Measurements from ENCODE around the gene QRICH2. TPM values are rescaled to one million over a fixed set of nuclear protein-coding genes. Genes with fewer than 3 reads are reported as not detected.

Gene QRICH2
- total and polyA plus RNA-seq, 10 of the 15 experiments (the other 5 are each of a cell fraction or from before 2014, with no cell fraction given) = 0.04 to 0.72 (median 0.25) TPM

DNA sequence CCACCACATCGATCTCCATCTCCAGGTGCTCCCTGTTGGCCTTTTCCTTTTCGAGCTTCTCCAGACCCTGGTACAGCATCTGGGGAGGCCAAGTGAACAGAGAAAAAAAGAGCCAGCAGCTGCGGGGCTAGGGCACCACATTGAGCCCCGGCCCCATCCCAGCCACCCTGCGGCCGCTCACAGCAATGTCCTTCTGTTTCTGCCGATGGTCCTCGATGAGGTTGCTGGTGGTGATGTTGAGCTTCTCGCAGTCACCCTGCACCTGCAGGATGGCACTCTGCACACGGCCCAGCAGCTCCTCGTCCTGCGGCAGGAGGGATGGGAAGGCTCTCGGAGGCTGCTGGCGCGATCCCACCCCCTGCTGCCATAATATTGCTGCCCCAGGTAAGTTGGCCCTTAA lies 27.4 kb downstream of the QRICH2 start:
- Histone ChIP-seq H3K4me2 (ENCODE audit: control insufficient read depth, insufficient read depth) (no peak overlapping the region), H3K27ac (ENCODE audit: control insufficient read depth, insufficient read depth) (no peak overlapping the region), H3K4me1 (ENCODE audit: control insufficient read depth, insufficient read depth, low read length) (no peaks in the 10 kb centered on the region), H4K20me1 (ENCODE audit: control insufficient read depth, insufficient read depth) (no peaks in the 10 kb centered on the region), H2AFZ (ENCODE audit: control insufficient read depth, low read depth, low read length) (no peak overlapping the region), H3K4me3 (no peak overlapping the region), H3K9me3 (replicated peaks; ENCODE audit: control insufficient read depth, insufficient read depth, low read length) (no peaks in the 10 kb centered on the region), H3K36me3 (ENCODE audit: control insufficient read depth in 2 of 2, insufficient read depth in 2 of 2, low read length in 1 of 2) (no peaks in the 10 kb centered on the region), H3K9ac (ENCODE audit: control insufficient read depth, insufficient read depth, low read length) (no peak overlapping the region), H3K79me2 (ENCODE audit: control insufficient read depth, insufficient read depth, low read length) (no peaks in the 10 kb centered on the region), H3K27me3 (replicated peaks in 1 of 2; ENCODE audit: control insufficient read depth in 2 of 2, insufficient read depth in 2 of 2, low read length in 1 of 2) (no peaks in the 10 kb centered on the region)
- DNase-seq (ENCODE audit: low read depth, low spot score) = no peak
- CTCF ChIA-PET = interaction anchor here (0.6 to 7.4 kb wide), 15 partner anchors 8 to 267 kb away, joined by 3 to 316 read pairs (median 13); partner anchors contain the start of gene EXOC7
- RAD21 ChIA-PET (ENCODE audit: unreplicated experiment) = interaction anchor here (1.0 to 6.0 kb wide), 9 partner anchors 13 to 266 kb away, joined by 3 to 149 read pairs (median 18); no protein-coding TSS in a partner anchor
- intact Hi-C loops (cut with micrococcal nuclease; ENCODE audit: unreplicated experiment) = no loop called here
- in situ Hi-C loops (cut with MboI) = loop anchor here (5.0 kb wide), 1 partner anchor 158 kb away; no protein-coding TSS in a partner anchor
- SMC1A ChIA-PET (ENCODE audit: uncharacterized antibody, unreplicated experiment) = interaction anchor here (0.9 to 4.8 kb wide), 7 partner anchors 8 to 165 kb away, joined by 3 to 53 read pairs (median 13); no protein-coding TSS in a partner anchor
- WGBS (ENCODE audit: insufficient coverage, insufficient replicate concordance, low lambda C conversion rate, missing lambda C conversion rate) = 58% methylated on average over 15 of the region's 15 CpGs
- POLR2A ChIA-PET = no interaction called here
- FAIRE-seq = no peak
- no peak for ATAC-seq
- BruUV-seq (replicated peaks) = no TSS peak
- TF ChIP-seq MEF2A (IDR thresholded peaks at IDR 0.05; ENCODE audit: insufficient read depth, low read depth, low read length) = no peak
- TF ChIP-seq, protein P1, sequence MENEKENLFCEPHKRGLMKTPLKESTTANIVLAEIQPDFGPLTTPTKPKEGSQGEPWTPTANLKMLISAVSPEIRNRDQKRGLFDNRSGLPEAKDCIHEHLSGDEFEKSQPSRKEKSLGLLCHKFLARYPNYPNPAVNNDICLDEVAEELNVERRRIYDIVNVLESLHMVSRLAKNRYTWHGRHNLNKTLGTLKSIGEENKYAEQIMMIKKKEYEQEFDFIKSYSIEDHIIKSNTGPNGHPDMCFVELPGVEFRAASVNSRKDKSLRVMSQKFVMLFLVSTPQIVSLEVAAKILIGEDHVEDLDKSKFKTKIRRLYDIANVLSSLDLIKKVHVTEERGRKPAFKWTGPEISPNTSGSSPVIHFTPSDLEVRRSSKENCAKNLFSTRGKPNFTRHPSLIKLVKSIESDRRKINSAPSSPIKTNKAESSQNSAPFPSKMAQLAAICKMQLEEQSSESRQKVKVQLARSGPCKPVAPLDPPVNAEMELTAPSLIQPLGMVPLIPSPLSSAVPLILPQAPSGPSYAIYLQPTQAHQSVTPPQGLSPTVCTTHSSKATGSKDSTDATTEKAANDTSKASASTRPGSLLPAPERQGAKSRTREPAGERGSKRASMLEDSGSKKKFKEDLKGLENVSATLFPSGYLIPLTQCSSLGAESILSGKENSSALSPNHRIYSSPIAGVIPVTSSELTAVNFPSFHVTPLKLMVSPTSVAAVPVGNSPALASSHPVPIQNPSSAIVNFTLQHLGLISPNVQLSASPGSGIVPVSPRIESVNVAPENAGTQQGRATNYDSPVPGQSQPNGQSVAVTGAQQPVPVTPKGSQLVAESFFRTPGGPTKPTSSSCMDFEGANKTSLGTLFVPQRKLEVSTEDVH (IDR thresholded peaks at IDR 0.05; ENCODE audit: low read depth, partially characterized antibody) = no peak
- TF ChIP-seq SIX5 (IDR thresholded peaks at IDR 0.05; ENCODE audit: low read depth, low read length, severe bottlenecking) = no peak
- TF ChIP-seq ZSCAN29 (IDR thresholded peaks at IDR 0.05) = no peak
- no peak for TF ChIP-seq MTA3 (IDR thresholded peaks at IDR 0.05; ENCODE audit: borderline replicate concordance, low read length)
- no peak for TF ChIP-seq SUPT20H (IDR thresholded peaks at IDR 0.05; ENCODE audit: borderline replicate concordance, control insufficient read depth, low read depth, low read length)
- TF ChIP-seq, protein P2, sequence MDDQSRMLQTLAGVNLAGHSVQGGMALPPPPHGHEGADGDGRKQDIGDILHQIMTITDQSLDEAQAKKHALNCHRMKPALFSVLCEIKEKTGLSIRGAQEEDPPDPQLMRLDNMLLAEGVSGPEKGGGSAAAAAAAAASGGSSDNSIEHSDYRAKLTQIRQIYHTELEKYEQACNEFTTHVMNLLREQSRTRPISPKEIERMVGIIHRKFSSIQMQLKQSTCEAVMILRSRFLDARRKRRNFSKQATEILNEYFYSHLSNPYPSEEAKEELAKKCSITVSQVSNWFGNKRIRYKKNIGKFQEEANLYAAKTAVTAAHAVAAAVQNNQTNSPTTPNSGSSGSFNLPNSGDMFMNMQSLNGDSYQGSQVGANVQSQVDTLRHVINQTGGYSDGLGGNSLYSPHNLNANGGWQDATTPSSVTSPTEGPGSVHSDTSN (IDR thresholded peaks at IDR 0.05; ENCODE audit: insufficient replicate concordance, low read depth, low read length) = no peak
- no peak for TF ChIP-seq KDM1A (IDR thresholded peaks at IDR 0.05; ENCODE audit: borderline replicate concordance)
- TF ChIP-seq ESRRA (IDR thresholded peaks at IDR 0.05; ENCODE audit: low read length) = no peak
- TF ChIP-seq, protein P3, sequence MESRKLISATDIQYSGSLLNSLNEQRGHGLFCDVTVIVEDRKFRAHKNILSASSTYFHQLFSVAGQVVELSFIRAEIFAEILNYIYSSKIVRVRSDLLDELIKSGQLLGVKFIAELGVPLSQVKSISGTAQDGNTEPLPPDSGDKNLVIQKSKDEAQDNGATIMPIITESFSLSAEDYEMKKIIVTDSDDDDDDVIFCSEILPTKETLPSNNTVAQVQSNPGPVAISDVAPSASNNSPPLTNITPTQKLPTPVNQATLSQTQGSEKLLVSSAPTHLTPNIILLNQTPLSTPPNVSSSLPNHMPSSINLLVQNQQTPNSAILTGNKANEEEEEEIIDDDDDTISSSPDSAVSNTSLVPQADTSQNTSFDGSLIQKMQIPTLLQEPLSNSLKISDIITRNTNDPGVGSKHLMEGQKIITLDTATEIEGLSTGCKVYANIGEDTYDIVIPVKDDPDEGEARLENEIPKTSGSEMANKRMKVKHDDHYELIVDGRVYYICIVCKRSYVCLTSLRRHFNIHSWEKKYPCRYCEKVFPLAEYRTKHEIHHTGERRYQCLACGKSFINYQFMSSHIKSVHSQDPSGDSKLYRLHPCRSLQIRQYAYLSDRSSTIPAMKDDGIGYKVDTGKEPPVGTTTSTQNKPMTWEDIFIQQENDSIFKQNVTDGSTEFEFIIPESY (IDR thresholded peaks at IDR 0.05) = no peak
- TF ChIP-seq PAX5 (IDR thresholded peaks at IDR 0.05; ENCODE audit: borderline replicate concordance, low read depth, low read length) = no peak
- no peak for TF ChIP-seq RAD21 (IDR thresholded peaks at IDR 0.05; ENCODE audit: insufficient read depth, low read depth, low read length)
- TF ChIP-seq, protein P4, sequence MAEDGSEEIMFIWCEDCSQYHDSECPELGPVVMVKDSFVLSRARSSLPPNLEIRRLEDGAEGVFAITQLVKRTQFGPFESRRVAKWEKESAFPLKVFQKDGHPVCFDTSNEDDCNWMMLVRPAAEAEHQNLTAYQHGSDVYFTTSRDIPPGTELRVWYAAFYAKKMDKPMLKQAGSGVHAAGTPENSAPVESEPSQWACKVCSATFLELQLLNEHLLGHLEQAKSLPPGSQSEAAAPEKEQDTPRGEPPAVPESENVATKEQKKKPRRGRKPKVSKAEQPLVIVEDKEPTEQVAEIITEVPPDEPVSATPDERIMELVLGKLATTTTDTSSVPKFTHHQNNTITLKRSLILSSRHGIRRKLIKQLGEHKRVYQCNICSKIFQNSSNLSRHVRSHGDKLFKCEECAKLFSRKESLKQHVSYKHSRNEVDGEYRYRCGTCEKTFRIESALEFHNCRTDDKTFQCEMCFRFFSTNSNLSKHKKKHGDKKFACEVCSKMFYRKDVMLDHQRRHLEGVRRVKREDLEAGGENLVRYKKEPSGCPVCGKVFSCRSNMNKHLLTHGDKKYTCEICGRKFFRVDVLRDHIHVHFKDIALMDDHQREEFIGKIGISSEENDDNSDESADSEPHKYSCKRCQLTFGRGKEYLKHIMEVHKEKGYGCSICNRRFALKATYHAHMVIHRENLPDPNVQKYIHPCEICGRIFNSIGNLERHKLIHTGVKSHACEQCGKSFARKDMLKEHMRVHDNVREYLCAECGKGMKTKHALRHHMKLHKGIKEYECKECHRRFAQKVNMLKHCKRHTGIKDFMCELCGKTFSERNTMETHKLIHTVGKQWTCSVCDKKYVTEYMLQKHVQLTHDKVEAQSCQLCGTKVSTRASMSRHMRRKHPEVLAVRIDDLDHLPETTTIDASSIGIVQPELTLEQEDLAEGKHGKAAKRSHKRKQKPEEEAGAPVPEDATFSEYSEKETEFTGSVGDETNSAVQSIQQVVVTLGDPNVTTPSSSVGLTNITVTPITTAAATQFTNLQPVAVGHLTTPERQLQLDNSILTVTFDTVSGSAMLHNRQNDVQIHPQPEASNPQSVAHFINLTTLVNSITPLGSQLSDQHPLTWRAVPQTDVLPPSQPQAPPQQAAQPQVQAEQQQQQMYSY (CRISPR knock-in tag; IDR thresholded peaks at IDR 0.05) = no peak
- no peak for TF ChIP-seq RAD51 (IDR thresholded peaks at IDR 0.05)
- TF ChIP-seq SMAD5 (IDR thresholded peaks at IDR 0.05; ENCODE audit: low read depth) = no peak
